IMR-90 (cell line): ENCODE results near the gene CTSO.

Experiments
- BHLHE40 ChIP-seq: fragments of 150-350 bp; IDR thresholded peaks from 2 replicates; pipeline ENCODE4 v1.6.1; 2016; ENCODE audit warnings: mild to moderate bottlenecking, low read depth, low read length
- CTCF ChIP-seq: conservative IDR thresholded peaks from 2 replicates; pipeline ENCODE4 v1.5.1; 2012; ENCODE audit warnings: mild to moderate bottlenecking, low read depth, low read length, improper control_type of control experiment
- MAFK ChIP-seq: IDR thresholded peaks from 2 replicates; pipeline ENCODE4 v1.6.1; 2012; ENCODE audit warnings: low read depth, low read length, improper control_type of control experiment
- MXI1 ChIP-seq: IDR thresholded peaks from 2 replicates; pipeline ENCODE4 v1.6.1; 2012; ENCODE audit warnings: low read depth, mild to moderate bottlenecking, low read length, moderate library complexity, borderline replicate concordance
- NFE2L2 ChIP-seq: fragments of 150-350 bp; IDR thresholded peaks from 2 replicates; pipeline ENCODE4 v1.6.1; 2016; ENCODE audit warnings: low read depth, mild to moderate bottlenecking, low read length
- POLR2A ChIP-seq: IDR thresholded peaks from 2 replicates; pipeline ENCODE4 v1.6.1; 2012; ENCODE audit warnings: mild to moderate bottlenecking, low read depth, low read length
- SMC3 ChIP-seq: fragments of 150-350 bp; IDR thresholded peaks from 2 replicates; pipeline ENCODE4 v1.6.1; 2016; ENCODE audit warnings: low read depth, mild to moderate bottlenecking, antibody characterized with exemption, low read length, moderate library complexity

GRCh38 chr4:155914782-155915181 is 38.9 kb downstream of the CTSO start:
- TF ChIP-seq CTCF: no peak
- no peak for TF ChIP-seq NFE2L2
- no peak for TF ChIP-seq MXI1
- no peak for TF ChIP-seq POLR2A
- TF ChIP-seq MAFK: no peak
- TF ChIP-seq BHLHE40: no peak
- no peak for TF ChIP-seq SMC3
